ENCODE measurements around the gene ZNF618.

GRCh38 chr9:113929634-113930389 lies 53.7 kb downstream of the ZNF618 start:
- TF ChIP-seq POLR2A (IDR thresholded peaks at IDR 0.05) (no peak), CTCF (IDR thresholded peaks at IDR 0.05) (no peak)

Data from esophagus squamous epithelium (tissue), 4 donors.